Endothelial cell of umbilical vein (primary cell): ENCODE measurements around the gene TNKS1BP1. TPM values are rescaled to one million over a fixed set of nuclear protein-coding genes. Genes with fewer than 3 reads are reported as not detected.
A peak's percentile ranks its signal among the peaks of the same experiment; 100 is the strongest.

ENCODE experiments used
- BruUV-seq: library from RNA; stranded (reverse); fragments of 400-500 nt; replicated peaks from 2 replicates; lab custom pipeline; 2021; lab: Mats Ljungman, UMichigan
- CTCF ChIA-PET: fragments of 300-600, 350-600 bp; sonication (Branson Sonifier 250); formaldehyde crosslinking; loops from one replicate; lab custom pipeline; 2021; ENCODE audit warnings: antibody characterized with exemption, inconsistent platforms; lab: Charles Lee
- POLR2A ChIA-PET: fragments of 300-600, 350-600 bp; sonication (Branson Sonifier 250); formaldehyde crosslinking; loops from one replicate; lab custom pipeline; 2021; ENCODE audit warnings: antibody characterized with exemption, inconsistent platforms; lab: Charles Lee
- DNase-seq: peaks from one replicate; pipeline ENCODE4 v3.0.0-alpha.2; 2011; ENCODE audit warnings: low read depth, low spot score
- FAIRE-seq: peaks from 2 replicates; lab custom pipeline; 2011; peaks lifted over from hg19 to GRCh38; lab: Jason Lieb, UNC
- H2AFZ ChIP-seq: 2 replicates; pipeline ENCODE4 v1.6.0; 2012; ENCODE audit warnings: low read depth, low read length, control low read depth, inconsistent platforms
- H3K27ac ChIP-seq: 2 replicates; pipeline ENCODE4 v1.5.1; 2011; ENCODE audit warnings: low read depth, mild to moderate bottlenecking, control low read depth, low read length, moderate library complexity; ENCODE audit not compliant: insufficient read depth
- H3K27me3 ChIP-seq, 2 experiments: 2 replicates each; pipeline versions ENCODE4 v1.6.0 to v1.6.1; 2011; ENCODE audit warnings: low read length in 2 of 2, mixed read lengths in 1 of 2; ENCODE audit not compliant: control insufficient read depth in 2 of 2, insufficient read depth in 2 of 2
- H3K36me3 ChIP-seq, 2 experiments: 2 replicates in 1 of 2; 3 replicates in 1 of 2; pipeline ENCODE4 v1.5.1; 2011; ENCODE audit warnings: low read length in 2 of 2, mild to moderate bottlenecking in 1 of 2, moderate library complexity in 1 of 2; ENCODE audit not compliant: control insufficient read depth in 2 of 2, insufficient read depth in 2 of 2; ENCODE audit errors: extremely low read depth in 1 of 2
- H3K4me1 ChIP-seq: 3 replicates; pipeline ENCODE4 v1.5.1; 2011; ENCODE audit warnings: mild to moderate bottlenecking, low read length; ENCODE audit not compliant: control insufficient read depth, insufficient read depth; ENCODE audit errors: extremely low read depth
- H3K4me2 ChIP-seq: 2 replicates; pipeline ENCODE4 v1.6.1; 2011; ENCODE audit warnings: low read length, control low read depth, mixed read lengths; ENCODE audit not compliant: insufficient read depth
- H3K4me3 ChIP-seq, 3 experiments: fragments of 200-600 bp in 1 of 3; sonication (generic), shearing (Covaris generic) in 1 of 3; replicated peaks in 1 of 3; 2 replicates each; pipeline ENCODE4 v1.5.1; 2011 to 2016; ENCODE audit warnings: control low read depth in 3 of 3, low read length in 3 of 3, mild to moderate bottlenecking in 2 of 3, inconsistent platforms in 1 of 3, low read depth in 1 of 3, moderate library complexity in 1 of 3; ENCODE audit not compliant: insufficient read depth in 1 of 3
- H3K79me2 ChIP-seq: 2 replicates; pipeline ENCODE4 v1.6.0; 2012; ENCODE audit warnings: low read length, inconsistent platforms; ENCODE audit not compliant: control insufficient read depth, insufficient read depth
- H3K9ac ChIP-seq: replicated peaks from 2 replicates; pipeline ENCODE3; 2011; ENCODE audit warnings: low read length, control low read depth; ENCODE audit not compliant: insufficient read depth; ENCODE audit errors: extremely low read depth
- H3K9me1 ChIP-seq: replicated peaks from 3 replicates; pipeline ENCODE4 v1.6.0; 2011; ENCODE audit warnings: mild to moderate bottlenecking, low read length; ENCODE audit not compliant: control insufficient read depth, insufficient read depth; ENCODE audit errors: extremely low read depth
- H3K9me3 ChIP-seq: replicated peaks from 2 replicates; pipeline ENCODE4 v1.5.1; 2012; ENCODE audit warnings: low read length, inconsistent platforms; ENCODE audit not compliant: control insufficient read depth, insufficient read depth
- H4K20me1 ChIP-seq: replicated peaks from 2 replicates; pipeline ENCODE3; 2011; ENCODE audit warnings: mild to moderate bottlenecking, low read length; ENCODE audit not compliant: control insufficient read depth, insufficient read depth; ENCODE audit errors: extremely low read depth
- EZH2 ChIP-seq: IDR thresholded peaks from 2 replicates; pipeline ENCODE4 v1.6.1; 2012; ENCODE audit warnings: borderline replicate concordance, low read depth, mild to moderate bottlenecking, moderate library complexity, low read length, inconsistent platforms; ENCODE audit not compliant: severe bottlenecking
- MYC ChIP-seq: IDR thresholded peaks from one replicate; pipeline ENCODE4 v1.6.1; 2011; ENCODE audit warnings: mild to moderate bottlenecking, low read depth, low read length
- dilution Hi-C: fragments of 300-500 bp; cut with MboI; formaldehyde crosslinking; loops from one replicate; pipeline ENCODE4 v1.15.0; 2019; ENCODE audit warnings: low sequenced_read_pairs; ENCODE audit not compliant: extremely low pct_ligation_motif_present
- intact Hi-C: fragments of 100-400 bp; cut with micrococcal nuclease; formaldehyde crosslinking; loops from one replicate; pipeline ENCODE4 v1.10.0; 2022
- polyA plus RNA-seq, 4 experiments: library from polyadenylated mRNA; depleted of rRNA in 3 of 4; stranded (reverse) in 3 of 4; unstranded in 1 of 4; fragments of >200 nt; gene quantifications; 2 replicates each; pipeline versions ENCODE4 v1.2.1 to v1.2.3, GENCODE V29; 2011 to 2012; ENCODE audit warnings: missing spikeins in 1 of 4
- total RNA-seq: library from RNA; stranded (reverse); gene quantifications from 2 replicates; pipeline ENCODE4 v1.2.3, GENCODE V29; 2021
- TF ChIP-seq, protein P1 (sequence below): IDR thresholded peaks from 2 replicates; pipeline ENCODE4 v1.6.1; 2011; ENCODE audit not compliant: insufficient read depth, insufficient read length
- TF ChIP-seq, protein P2 (sequence below), 2 donors: IDR thresholded peaks; 1 replicate in 1 of 2; 2 replicates in 1 of 2; pipeline ENCODE4 v1.5.1; 2011; ENCODE audit warnings: low read length in 2 of 2, mild to moderate bottlenecking in 2 of 2, moderate library complexity in 2 of 2, control low read depth in 1 of 2, inconsistent platforms in 1 of 2, low read depth in 1 of 2; ENCODE audit not compliant: insufficient read depth in 1 of 2; ENCODE audit errors: extremely low read depth in 1 of 2

Gene TNKS1BP1
- total and polyA plus RNA-seq, 2 donors (not counting 3 experiments of a cell fraction or from before 2014, with no cell fraction given) = 54.6 to 111 TPM

DNA sequence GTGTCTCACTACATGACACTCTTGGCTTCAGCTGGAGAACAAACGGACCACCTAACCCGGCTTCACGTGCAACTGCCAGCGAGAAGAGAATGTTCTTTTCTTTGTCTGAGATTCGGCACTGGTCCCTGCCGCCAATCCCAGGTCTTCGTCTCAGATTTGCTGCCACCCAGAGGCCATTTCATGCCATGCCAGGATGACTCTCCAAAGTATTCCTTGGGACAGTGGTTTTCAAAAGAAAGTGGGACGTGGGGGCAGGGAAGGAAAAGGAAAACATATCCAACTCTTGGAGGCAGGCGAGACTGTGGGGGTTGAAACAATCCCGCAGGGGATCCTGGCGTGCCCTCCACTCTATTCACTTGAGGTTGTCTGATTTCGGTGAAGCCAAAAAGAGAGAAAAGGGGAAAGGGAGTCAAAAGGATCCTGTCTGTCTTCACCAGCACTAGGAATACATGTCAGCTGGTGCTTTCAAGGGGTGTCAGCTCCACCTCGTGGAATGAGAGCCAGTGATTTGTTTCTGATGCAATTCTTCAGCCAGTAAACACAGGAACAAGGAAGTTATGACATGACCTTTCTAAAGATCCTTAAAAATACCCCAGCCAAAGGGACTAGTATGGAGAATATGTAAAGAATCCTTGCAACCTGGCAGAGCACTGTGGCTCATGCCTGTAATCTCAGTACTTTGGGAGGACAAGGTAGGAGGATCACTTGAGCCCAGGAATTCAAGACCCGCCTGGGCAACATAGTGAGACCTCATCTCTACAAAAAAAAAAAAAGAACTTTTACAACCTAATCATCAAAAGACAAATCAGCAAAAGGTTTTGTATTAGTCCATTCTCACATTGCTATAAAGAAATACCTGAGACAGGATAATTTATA lies 46.7 kb downstream of the TNKS1BP1 start:
- H3K9me1 ChIP-seq = no peaks in the 10 kb centered on the region
- H3K79me2 ChIP-seq = no peaks in the 10 kb centered on the region
- ChIA-PET CTCF (interaction anchor here (0.5 to 8.4 kb wide), 12 partner anchors 9 to 437 kb away, joined by 3 to 116 read pairs (median 6); no protein-coding TSS in a partner anchor), POLR2A (no interaction called here)
- no peaks in the 10 kb centered on the region for H3K9me3 ChIP-seq
- dilution Hi-C loops = no loop called here
- H3K27ac ChIP-seq = peak overlapping the region; percentile 65
- intact Hi-C loops = loop anchor here (1.0 to 2.0 kb wide), 6 partner anchors 29 to 437 kb away; partner anchors contain the start of gene TNKS1BP1
- peak overlapping the region; percentile 51 for H3K4me2 ChIP-seq
- H3K4me1 ChIP-seq = peaks cover 32% of the 10 kb centered on the region
- DNase-seq (peak; percentile 92), FAIRE-seq (peak; percentile 93)
- TSS peak; percentile 75 for BruUV-seq
- no peaks in the 10 kb centered on the region for H3K27me3 ChIP-seq
- no peaks in the 10 kb centered on the region for H4K20me1 ChIP-seq
- H3K36me3 ChIP-seq = no peaks in the 10 kb centered on the region
- peak overlapping the region; percentile 83 for H2AFZ ChIP-seq
- peak overlapping the region; percentile 54 for H3K9ac ChIP-seq
- peak overlapping the region in 1 of 3 experiments; percentile 25 for H3K4me3 ChIP-seq
- TF ChIP-seq MYC (no peak), EZH2 (no peak)
- TF ChIP-seq, protein P1, sequence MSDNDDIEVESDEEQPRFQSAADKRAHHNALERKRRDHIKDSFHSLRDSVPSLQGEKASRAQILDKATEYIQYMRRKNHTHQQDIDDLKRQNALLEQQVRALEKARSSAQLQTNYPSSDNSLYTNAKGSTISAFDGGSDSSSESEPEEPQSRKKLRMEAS = no peak
- TF ChIP-seq, protein P2, sequence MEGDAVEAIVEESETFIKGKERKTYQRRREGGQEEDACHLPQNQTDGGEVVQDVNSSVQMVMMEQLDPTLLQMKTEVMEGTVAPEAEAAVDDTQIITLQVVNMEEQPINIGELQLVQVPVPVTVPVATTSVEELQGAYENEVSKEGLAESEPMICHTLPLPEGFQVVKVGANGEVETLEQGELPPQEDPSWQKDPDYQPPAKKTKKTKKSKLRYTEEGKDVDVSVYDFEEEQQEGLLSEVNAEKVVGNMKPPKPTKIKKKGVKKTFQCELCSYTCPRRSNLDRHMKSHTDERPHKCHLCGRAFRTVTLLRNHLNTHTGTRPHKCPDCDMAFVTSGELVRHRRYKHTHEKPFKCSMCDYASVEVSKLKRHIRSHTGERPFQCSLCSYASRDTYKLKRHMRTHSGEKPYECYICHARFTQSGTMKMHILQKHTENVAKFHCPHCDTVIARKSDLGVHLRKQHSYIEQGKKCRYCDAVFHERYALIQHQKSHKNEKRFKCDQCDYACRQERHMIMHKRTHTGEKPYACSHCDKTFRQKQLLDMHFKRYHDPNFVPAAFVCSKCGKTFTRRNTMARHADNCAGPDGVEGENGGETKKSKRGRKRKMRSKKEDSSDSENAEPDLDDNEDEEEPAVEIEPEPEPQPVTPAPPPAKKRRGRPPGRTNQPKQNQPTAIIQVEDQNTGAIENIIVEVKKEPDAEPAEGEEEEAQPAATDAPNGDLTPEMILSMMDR (IDR thresholded peaks at IDR 0.05; ENCODE audit: extremely low read depth in 1 of 2, insufficient read depth in 1 of 2, low read depth in 1 of 2, low read length in 2 of 2) = peak; percentile 83 to 96
